ENCODE measurements around the gene INHA.

INHA gene, protein sequence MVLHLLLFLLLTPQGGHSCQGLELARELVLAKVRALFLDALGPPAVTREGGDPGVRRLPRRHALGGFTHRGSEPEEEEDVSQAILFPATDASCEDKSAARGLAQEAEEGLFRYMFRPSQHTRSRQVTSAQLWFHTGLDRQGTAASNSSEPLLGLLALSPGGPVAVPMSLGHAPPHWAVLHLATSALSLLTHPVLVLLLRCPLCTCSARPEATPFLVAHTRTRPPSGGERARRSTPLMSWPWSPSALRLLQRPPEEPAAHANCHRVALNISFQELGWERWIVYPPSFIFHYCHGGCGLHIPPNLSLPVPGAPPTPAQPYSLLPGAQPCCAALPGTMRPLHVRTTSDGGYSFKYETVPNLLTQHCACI

DNA sequence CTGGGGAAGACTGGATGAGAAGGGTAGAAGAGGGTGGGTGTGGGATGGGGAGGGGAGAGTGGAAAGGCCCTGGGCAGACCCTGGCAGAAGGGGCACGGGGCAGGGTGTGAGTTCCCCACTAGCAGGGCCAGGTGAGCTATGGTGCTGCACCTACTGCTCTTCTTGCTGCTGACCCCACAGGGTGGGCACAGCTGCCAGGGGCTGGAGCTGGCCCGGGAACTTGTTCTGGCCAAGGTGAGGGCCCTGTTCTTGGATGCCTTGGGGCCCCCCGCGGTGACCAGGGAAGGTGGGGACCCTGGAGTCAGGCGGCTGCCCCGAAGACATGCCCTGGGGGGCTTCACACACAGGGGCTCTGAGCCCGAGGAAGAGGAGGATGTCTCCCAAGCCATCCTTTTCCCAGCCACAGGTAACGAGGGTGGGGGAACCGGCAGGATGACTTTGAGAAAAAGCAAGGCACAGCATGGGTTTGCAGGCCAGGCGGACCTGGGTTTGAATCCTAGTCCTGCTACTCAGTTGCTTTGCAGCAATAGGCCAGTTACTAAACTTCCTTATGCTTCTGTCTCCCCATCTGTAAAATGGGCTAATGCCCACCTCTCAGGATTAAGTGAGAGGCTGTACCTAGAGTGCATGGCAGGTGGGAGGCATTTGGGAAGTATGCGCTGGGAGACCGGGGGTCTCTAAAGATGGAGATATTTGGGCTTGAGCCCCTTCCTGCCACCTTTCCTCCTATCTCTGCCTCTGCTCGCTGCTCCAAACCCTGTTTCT, at the start of gene INHA:
Gene INHA (plus strand): TSS at position 74 of the 765 bp plus-strand sequence. CDS start 65 bp downstream, at position 139.
- DNase-seq: no peak

DNA sequence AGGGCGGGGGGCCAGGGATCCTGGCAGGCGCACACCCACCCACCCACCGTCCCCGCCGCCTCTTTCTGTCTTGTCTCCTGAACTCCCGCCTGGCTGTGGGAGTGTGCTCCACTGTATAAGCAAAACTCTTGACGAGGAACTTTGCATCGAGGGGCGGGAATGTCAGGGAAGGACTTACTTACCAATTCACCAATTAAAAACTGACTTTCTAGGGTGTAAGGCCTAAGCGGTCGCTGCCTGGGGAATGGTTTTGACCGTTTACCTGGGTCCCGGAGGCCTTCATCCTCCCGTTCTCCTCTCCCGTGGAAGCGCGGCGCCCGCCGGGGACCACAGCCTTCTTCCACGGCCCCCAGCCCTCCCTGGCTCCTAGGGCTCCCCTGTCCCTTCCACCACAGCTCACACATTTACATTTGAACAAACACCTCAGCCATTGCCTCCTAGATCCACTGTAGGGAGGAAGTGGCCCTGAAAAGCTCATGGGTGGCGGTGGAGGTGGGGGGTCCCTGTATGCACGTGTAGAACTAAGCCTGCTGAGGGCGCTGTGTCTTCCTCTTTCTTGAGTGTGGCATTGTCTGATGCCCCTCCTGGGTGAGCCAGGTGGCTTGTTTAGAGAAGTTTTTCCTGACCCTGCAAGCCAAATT, 49.0 kb upstream of the INHA start:
- no peak for DNase-seq

DNA sequence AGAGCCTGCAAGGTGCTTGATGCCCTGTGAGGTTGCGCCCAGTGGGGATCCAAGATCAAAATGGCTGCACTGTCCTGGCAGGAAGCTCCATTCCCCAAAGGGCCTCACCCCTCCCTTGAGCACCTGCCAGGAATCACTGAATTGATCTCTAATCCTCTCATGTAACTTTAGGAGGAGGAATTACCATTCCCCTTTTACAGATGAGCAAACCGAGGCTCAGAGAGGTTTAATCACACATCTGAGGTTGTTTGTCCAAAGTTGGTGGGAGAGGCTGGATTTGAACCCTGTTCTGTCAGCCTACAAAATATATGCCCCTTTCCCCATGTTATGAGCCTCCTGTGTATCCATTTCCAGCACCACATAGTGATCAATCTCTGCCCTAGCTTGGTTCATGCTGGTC, 47.3 kb upstream of the INHA start:
- no peak for DNase-seq

DNA sequence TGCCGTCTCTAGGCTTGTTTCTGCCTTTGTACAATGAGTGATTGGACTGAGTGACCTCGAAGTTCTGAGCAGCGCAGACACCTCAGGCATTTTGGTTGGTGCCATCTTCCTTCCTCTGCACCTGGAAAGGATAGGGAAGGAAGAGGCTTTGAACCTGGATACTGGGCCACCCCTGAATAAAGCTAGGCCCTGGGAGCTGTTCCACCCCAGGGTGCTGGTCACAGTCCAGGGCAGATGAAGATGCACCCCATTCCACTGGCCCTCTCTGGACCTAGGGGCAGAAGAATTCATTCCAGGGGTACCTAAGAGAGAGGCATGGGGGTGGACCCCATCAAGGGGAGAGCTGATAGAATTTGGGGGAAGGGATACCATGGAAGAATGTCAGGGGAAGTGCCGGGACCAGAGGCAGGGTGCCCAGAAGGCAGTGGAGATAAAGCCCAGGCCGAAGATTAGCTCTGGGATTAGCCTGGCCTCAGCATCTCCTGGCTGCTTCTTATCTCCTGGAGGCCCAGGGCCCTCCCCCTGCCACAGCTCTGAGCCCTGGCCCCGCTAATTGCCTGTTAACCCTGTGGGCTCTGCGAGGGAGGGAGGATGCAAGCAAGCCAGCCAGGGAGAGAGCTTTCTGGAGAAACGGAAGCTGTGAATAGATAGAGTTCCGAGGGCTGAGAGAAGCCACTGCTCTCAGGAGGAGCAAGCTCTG, 46.4 kb upstream of the INHA start:
- peak; percentile 46 for DNase-seq

DNA sequence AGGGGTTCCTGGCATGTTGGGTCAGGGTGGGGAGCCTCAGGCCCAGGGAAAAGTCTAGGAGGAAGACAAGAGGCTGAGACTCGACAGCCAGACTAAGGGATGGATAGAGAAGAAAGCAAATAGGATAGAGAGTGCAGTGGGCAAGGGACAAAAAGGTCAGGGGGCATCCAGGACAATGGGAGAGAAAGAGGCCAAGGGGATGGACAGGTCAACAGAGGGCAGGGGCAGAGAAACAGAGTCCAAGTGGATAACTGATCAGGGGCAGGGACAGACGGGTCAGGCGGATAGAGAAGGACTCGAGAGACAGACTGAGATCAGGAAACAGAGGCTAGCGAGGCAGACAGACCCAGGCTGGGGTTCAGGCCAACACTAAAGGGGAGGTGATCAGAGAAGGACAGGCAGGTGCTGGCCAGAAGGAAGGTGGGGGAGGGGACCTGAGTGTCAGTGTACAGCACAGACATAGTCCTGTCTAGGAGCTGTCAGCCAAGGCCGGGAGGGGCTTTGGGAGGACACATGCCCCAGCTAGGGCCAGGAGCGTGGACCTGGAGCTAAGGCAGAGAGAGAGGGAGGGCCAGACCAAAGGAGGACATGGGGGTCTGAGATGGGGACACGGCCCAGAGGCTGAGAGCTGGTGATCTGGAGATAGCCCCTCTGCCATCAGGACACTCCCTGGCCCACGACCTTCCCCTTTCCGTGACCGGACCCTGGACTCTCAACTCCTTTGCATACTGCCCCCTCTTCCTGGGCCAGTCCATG, 45.6 kb upstream of the INHA start:
- DNase-seq: no peak

DNA sequence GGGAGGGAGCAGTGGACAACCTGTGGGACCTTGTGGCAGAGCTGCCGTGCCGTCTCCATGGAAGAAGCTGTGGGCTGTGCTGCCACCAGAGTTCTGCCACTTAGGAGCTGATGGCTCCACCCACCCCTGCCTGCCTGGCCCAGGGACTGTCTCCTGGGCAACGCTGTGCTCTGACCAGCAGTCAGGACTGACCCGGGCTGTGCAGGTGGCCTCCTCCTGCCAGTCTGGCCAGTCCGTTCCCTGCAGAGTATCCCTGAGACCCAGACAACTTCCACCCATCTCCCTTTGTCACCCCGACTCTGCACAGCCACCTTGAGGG, 45.1 kb upstream of the INHA start:
- no peak for DNase-seq

DNA sequence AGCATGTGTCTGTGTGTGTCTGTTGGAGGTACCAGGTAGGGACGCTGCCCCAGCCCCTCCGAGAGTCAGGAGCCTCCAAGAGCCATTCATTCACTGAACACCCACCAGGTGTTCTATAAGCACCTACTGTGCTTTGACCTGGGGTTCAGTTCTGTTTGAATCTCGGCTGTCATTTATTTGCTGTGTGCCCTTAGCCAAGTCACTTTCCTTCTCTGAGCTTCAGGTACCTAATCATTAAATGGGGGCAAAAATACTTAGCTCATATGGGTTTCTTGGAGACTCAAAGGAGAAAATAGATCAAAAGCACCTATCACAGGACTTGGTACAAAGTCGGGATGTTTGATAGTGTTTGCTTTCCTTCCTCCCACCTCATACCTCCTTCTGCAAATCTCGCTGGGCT, 44.6 kb upstream of the INHA start:
- DNase-seq: no peak

DNA sequence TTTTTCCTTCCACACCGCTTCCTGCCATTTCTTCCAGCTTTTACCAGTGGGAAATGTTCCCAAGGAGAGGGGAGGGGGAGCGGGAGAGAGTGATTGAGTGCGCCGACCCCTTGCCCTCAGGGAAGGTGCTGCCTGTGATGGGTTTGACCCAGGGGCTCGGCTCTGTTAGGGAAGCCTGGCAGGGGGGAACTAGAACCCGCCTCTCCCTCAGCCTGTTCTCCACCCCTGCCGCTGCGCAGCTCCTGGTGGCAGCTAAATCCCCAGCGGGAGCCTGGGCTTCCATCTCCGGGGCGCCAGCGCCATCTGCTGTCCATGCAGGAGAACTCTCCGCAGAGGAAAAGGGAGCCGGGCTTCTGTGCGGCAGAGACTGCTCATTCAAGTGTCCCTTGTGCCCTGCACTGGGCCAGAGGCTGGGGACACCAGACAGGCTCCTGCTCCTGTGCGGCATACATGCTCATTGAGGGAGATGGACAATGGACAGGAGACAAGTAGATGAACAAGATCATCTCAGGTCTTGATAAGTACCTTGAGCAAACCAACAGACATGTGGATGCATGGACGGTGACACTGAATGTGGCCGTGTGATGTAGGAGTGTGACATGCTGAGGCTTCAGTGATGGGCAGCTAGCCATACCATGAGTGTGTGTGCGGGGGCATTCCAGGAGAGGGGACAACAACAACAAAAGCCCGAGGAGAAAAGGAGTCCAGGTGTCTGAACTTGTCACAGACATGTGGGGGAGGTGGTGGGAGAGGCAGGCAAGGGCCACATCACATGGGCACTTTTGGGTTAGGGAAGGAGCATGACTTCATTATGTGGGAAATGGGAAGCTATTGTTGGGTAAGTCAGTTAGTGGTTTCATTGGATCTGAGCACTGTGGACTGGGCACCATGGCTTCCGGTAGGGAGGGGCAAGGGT, 41.8 kb upstream of the INHA start:
- DNase-seq: peak; percentile 91

DNA sequence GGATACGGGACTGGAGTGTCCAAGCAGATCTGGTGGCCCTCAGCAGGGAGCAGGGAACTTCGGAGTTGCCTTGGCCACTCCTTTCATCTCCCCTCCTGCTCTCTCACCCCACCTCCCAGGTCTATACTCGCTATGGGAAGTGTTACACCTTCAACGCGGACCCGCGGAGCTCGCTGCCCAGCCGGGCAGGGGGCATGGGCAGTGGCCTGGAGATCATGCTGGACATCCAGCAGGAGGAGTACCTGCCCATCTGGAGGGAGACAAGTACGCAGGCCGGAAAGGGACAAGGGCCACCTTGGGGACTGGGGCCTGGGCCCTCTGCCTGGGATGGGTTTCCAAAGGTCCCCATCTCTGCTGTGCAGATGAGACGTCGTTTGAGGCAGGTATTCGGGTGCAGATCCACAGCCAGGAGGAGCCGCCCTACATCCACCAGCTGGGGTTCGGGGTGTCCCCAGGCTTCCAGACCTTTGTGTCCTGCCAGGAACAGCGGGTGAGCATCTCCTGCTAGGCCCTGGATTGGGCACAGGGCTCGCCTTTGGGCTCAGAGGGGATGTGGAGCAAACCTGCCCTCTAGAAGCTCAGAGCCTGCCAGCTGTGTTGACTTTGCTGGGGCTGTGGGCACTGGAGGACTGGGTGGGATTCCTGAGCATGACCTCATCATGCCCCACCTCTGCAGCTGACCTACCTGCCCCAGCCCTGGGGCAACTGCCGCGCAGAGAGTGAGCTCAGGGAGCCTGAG, 40.3 kb upstream of the INHA start:
- DNase-seq: no peak

DNA sequence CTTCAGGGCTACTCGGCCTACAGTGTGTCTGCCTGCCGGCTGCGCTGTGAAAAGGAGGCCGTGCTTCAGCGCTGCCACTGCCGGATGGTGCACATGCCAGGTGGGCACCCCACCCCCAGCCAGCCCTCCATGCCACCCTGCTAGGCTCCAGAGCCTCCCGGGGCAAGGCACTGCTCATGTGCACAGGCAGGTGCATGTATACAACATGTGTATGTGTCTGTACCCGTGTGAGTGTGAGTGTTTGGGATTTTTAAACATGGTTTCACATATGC, 39.8 kb upstream of the INHA start:
- no peak for DNase-seq

DNA sequence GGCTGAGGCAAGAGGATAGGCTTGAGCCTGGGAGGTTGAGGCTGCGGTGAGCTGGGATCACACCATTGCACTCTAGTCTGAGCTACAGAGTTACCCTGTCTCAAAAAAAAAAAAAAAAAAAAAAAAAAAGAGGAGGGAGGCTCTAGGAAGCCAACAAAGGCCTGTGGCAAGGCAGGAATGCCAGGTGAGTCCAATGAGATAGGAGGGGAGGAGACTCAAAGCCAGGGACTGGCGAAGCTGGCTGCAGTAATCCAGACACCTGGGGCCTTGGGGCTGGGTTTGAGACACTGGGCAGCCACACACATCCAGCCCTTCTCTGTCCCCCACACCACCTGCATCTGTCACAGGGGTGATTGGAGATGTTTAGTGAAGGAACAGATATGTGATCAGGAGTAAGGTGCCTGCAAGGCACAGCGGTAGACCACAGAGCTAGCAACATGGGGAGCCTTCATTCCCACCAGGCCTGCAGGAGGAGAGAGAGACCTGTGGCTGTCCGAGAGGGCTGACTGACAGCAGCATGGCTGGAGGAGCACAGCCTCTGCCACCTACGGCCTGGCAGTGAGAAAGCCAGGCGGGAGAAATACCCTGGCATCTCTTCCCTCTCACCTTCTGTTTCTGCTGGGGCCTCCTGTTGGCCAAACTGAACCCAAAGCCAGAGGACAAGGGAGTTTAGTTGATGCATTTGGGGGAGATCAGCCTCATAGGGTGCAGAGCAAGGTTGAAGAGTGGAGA, 38.0 kb upstream of the INHA start:
- DNase-seq: no peak

DNA sequence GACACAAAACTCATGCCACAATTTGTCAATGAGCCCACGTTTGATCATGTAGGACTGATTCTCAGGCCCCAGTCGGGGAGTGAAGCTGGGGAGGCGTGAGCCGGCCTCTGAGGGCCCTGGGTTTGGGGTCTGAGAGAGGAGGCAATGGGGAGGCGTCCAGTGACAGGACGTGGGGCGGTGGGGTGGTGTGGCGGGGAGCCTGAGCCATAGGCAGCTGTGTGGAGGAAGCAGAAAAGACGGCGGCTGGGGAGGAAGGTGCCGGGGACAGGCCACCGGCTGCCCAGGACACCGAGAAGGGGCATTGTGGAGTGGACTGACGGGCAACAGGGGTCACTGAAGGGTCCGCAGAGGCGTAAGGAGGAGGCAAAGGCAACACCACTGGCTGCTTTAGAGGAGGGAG, 35.7 kb upstream of the INHA start:
- no peak for DNase-seq

DNA sequence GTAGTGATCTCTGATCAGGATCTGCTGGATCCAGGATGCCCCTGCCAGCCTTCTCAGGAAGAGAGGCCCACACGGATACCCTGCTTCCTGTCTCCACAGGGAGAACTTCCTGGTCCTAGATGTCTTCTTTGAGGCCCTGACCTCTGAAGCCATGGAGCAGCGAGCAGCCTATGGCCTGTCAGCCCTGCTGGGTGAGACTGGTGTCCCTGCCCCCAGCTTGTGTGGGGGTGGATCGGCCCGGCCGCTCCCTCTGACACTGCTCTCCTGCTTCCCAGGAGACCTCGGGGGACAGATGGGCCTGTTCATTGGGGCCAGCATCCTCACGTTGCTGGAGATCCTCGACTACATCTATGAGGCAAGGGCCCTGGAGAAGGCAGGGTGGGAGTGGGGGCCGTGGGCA, 35.1 kb upstream of the INHA start:
- no peak for DNase-seq

DNA sequence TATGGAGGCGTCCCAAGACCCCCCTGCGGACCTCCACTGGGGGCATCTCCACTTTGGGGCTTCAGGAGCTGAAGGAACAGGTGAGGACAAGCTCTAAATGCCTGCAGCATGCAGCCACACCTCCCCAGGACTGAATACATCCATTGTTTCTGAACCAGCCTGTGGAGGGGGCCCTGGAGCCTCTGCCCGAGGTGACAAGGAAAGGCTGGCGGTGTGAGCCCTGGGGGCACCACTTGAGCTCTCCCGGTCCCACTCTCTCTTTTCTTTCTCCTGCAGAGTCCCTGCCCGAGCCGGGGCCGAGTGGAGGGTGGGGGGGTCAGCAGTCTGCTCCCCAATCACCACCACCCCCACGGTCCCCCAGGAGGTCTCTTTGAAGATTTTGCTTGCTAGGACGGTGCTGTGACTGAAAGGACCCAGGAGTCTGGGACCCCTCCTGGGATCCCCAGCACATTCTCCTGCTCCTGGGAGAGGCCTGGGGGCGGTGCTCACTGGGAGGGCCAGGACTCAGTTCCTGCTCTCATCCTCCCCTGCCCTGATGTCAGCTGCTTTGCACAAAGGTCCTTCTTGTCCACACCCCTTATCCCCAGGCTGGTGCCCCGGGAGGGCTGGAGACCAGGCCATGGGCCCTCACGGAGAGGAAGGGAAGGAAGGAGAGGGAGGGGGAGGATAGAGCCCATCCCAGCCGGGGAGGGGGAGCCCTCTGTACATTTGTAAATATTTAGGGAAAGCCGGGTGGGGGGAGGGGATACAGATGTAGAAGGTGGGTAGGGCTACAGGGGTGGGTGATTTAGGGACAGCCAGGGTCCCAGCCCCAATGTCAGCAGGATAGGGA, 34.2 kb upstream of the INHA start:
- DNase-seq: no peak

DNA sequence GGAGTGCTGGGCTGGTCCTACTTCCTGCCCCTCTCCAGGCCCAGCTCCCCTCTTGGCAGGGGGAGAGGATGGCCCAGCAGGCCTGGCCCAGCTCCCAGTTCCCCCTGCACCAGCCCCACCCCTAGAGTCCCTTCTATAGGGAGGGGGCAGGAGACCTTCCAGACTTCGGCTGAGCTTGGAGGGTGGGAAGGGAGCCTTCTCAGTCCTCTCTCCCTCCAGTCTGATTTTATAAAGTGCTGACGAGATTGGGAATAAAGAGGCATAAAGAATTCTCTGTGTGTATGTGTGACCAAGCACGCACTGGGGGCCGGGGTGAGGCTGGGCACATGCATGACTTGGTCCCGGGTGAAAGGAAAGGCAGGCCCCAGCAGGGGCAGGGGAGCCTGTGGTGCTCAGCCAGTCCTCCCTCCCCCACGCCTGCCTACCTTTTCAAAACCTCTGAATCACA, 33.6 kb upstream of the INHA start:
- DNase-seq: no peak

DNA sequence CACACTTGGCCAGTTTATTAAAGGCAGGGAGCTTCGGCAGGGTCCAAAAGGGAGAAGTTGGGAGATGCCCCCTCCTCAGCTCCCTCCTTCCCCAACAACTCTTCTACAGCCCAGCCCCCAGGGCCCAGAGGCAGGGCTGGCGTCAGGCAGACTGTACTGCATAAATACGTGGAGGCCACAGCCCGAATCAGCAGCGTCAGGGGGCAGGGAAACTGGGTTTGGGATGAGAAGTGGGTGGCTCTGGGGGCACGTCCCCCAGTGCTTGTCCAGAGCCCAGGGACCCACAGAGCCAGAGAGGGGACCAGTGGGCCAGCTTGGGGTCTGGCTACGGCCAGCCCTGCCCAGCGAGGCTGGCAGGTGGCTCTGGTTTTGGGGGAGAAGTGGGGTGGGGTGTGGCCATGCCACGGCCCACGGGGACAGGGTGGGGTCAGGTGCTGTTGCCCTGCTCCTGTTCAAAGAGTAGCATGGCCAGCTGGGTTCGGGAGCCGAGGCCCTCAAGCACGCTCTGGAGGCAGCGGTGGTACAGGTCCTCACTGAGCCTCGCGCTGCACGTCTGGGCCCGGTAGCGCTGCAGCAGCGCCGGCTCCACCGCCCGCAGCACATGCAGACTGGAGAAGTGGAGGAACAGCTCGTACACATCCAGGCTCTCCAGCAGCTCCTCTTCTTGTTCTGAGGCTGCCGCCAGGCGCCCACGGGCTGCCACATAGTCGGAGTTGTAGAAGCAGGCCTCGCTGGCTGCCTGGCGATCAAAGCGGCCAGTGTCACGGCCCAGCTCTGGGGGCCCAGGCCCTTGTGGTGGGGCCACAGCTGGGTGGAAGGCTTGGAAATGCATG, 32.9 kb upstream of the INHA start:
- no peak for DNase-seq

DNA sequence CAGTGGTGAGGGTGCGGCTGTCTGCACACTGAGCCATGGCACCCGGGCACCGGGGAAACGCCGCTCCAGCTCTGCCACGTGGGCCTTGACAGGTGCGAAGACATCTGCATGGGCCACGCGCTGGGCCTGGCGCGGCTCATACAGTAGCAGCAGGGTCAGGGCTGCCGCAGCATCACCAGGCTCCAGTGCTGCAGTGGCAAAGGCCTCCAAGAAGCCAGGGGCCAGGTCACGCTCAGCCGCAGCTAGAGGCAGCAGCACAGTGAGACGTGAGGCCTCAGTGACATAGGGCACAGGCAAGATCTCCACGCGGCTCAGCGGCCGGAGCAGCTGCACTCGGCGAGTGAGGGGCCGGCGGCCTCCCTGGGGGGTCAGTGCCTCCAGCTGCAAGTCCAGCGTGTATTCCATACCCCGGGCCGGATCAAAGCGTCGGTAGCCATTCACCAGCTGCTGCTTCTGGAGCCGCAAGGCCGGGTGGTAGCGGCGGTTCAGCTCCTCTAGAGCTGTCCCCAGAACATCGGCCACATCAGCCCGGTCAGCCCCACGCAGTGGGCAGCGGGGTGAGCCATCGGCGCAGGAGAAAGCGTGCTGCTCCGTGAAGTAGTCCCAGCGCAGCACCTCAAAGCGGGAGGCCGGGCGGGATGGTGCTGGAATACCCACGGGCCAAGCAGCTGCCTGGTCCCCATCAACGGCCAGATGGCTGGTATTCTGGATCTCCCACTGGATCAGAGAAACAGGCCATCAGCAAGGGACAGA, 32.0 kb upstream of the INHA start:
- DNase-seq: no peak
